GM23248 (cell line): ENCODE results near the gene CCNG1. TPM values are rescaled to one million over a fixed set of nuclear protein-coding genes. Genes with fewer than 3 reads are reported as not detected.
"Not testable (repeated sequence)": the region's sequence is repeated elsewhere in the genome, so short reads cannot be mapped to it uniquely, and the experiment has no call there.

Experiments used
- DNase-seq: peaks from one replicate; pipeline ENCODE4 v3.0.0-alpha.2; 2015
- H2AFZ ChIP-seq: fragments of 200-600 bp; sonication (generic); 2 replicates; pipeline ENCODE4 v1.6.1; 2016; ENCODE audit warnings: antibody characterized with exemption
- H3F3A ChIP-seq: fragments of 200-600 bp; sonication (generic); 2 replicates; pipeline ENCODE4 v1.6.1; 2016; ENCODE audit warnings: mild to moderate bottlenecking, antibody characterized with exemption, mixed run types; ENCODE audit not compliant: insufficient read depth
- H3K27ac ChIP-seq: fragments of 200-600 bp; sonication (generic); 2 replicates; pipeline ENCODE4 v1.5.1; 2016; ENCODE audit warnings: mild to moderate bottlenecking
- H3K27me3 ChIP-seq: fragments of 200-600 bp; sonication (generic); replicated peaks from 2 replicates; pipeline ENCODE4 v1.6.1; 2016; ENCODE audit warnings: mild to moderate bottlenecking; ENCODE audit not compliant: insufficient read depth
- H3K36me3 ChIP-seq: fragments of 200-600 bp; sonication (generic); 2 replicates; pipeline ENCODE4 v1.6.1; 2016; ENCODE audit warnings: low read depth, mild to moderate bottlenecking
- H3K4me1 ChIP-seq: fragments of 200-600 bp; sonication (generic); 2 replicates; pipeline ENCODE4 v1.6.1; 2016; ENCODE audit warnings: mild to moderate bottlenecking; ENCODE audit not compliant: insufficient read depth
- H3K4me2 ChIP-seq: fragments of 200-600 bp; sonication (generic); one replicate; pipeline ENCODE4 v1.6.1; 2016; ENCODE audit warnings: mild to moderate bottlenecking; ENCODE audit not compliant: unreplicated experiment
- H3K4me3 ChIP-seq: fragments of 200-600 bp; sonication (generic); 2 replicates; pipeline ENCODE4 v1.5.1; 2016; ENCODE audit warnings: mild to moderate bottlenecking
- H3K79me2 ChIP-seq: fragments of 200-600 bp; sonication (generic); 2 replicates; pipeline ENCODE4 v1.6.1; 2016; ENCODE audit warnings: mild to moderate bottlenecking; ENCODE audit not compliant: insufficient read depth
- H3K9ac ChIP-seq: fragments of 200-600 bp; sonication (generic); 2 replicates; pipeline ENCODE4 v1.6.1; 2016; ENCODE audit warnings: mild to moderate bottlenecking
- H3K9me2 ChIP-seq: fragments of 200-600 bp; sonication (generic); 2 replicates; pipeline ENCODE4 v1.6.1; 2016; ENCODE audit warnings: mixed run types, mild to moderate bottlenecking, moderate library complexity; ENCODE audit not compliant: insufficient read depth
- H3K9me3 ChIP-seq: fragments of 200-600 bp; sonication (generic); one replicate; pipeline ENCODE4 v1.6.1; 2017; ENCODE audit warnings: low read depth
- H4K20me1 ChIP-seq: fragments of 200-600 bp; sonication (generic); 2 replicates; pipeline ENCODE4 v1.6.0; 2016; ENCODE audit not compliant: insufficient read depth
- EZH2 ChIP-seq: fragments of 200-600 bp; sonication (generic); IDR thresholded peaks from 2 replicates; pipeline ENCODE4 v1.6.1; 2018; ENCODE audit warnings: antibody characterized with exemption, mild to moderate bottlenecking; ENCODE audit not compliant: insufficient read depth, poor library complexity, severe bottlenecking
- EZH2phosphoT487 ChIP-seq: fragments of 200-600 bp; sonication (generic); IDR thresholded peaks from 2 replicates; pipeline ENCODE4 v1.6.1; 2018; ENCODE audit warnings: antibody characterized with exemption, moderate library complexity, mild to moderate bottlenecking, low read depth; ENCODE audit not compliant: insufficient read depth
- WGBS, 2 experiments: methylation state at CpG; one replicate each; pipeline ENCODE4 v1.1.6; 2015 to 2017; ENCODE audit warnings: low lambda C conversion rate in 2 of 2, low coverage in 1 of 2; ENCODE audit errors: missing lambda C conversion rate in 2 of 2; 5-methylcytosine and 5-hydroxymethylcytosine counted together
- in situ Hi-C: fragments of 300-500 bp; cut with MboI; formaldehyde crosslinking; loops from 2 replicates; pipeline ENCODE4 v1.15.0; 2020
- polyA plus RNA-seq: library from polyadenylated mRNA; unstranded; fragments of >200 nt; fragmentation: Nextera tagmentation; extraction: Ambion mirVana; gene quantifications from 2 replicates; pipeline ENCODE4 v1.2.1, GENCODE V29; 2016
- total RNA-seq: library from RNA; depleted of rRNA; stranded (reverse); fragments of >200 nt; shearing (Covaris generic); gene quantifications from 2 replicates; pipeline ENCODE4 v1.2.3, GENCODE V29; 2014; rRNA removed

The CCNG1 gene, protein sequence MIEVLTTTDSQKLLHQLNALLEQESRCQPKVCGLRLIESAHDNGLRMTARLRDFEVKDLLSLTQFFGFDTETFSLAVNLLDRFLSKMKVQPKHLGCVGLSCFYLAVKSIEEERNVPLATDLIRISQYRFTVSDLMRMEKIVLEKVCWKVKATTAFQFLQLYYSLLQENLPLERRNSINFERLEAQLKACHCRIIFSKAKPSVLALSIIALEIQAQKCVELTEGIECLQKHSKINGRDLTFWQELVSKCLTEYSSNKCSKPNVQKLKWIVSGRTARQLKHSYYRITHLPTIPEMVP
- 166 and 179 TPM in 2 replicates for total RNA-seq
- 101 and 106 TPM in 2 replicates for polyA plus RNA-seq

DNA sequence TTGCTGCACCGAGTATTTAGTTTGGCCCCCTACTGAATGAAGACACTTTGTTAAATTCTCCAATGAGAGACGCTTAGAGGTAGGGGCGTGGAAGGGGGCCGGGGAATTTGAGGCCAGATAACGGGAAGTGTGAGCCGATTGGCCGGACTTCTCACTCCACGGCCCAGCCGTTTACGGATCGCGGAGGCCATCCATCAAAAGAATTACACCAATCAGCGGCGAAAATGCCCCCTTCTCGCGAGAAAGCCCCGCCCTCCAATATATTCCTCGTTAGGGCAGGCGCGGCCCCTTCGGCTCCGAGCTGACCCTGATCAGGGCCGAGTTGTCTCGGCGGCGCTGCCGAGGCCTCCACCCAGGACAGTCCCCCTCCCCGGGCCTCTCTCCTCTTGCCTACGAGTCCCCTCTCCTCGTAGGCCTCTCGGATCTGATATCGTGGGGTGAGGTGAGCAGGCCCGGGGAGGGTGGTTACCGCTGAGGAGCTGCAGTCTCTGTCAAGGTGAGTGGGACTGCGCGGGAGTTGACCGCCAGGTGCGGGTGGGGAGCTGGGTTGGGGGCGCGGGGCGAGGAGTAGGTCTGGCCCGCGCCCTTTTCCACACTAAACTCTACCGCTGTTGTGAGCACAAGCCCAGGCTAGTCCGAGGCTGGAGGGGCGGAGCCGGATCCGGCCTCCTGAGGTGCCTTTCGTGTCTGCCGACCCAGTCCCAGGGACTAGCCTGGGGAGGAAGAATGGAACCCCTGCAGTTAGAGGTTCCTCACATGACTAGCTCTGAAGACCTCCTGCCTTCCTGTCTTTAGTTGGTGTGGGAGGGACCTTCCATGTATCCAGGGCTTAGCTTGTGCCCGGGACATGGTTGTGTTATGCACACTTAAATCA lies at the start of gene CCNG1:
TSS of gene CCNG1 (plus strand) at position 287 of the 874 bp plus-strand sequence. CDS start 1,662 bp downstream, outside the sequence.
- DNase-seq: peak; percentile 98
- TF ChIP-seq EZH2: no peak
- TF ChIP-seq EZH2phosphoT487: no peak
- peaks cover 6% of the 10 kb centered on the region; the same call in 1 of the 2 replicates for H4K20me1 ChIP-seq
- in situ Hi-C loops: no loop called here
- H3F3A ChIP-seq: no peaks in the 10 kb centered on the region
- WGBS, 2 experiments: 1 to 3% methylated on average over 45 to 51 of the region's 51 CpGs
- H3K9ac ChIP-seq: peak within 1 kb of the TSS; percentile 98
- H3K4me2 ChIP-seq: peak within 1 kb of the TSS; percentile 93
- peaks cover 52% of the 10 kb centered on the region for H3K79me2 ChIP-seq
- H3K36me3 ChIP-seq: peaks cover 33% of the 10 kb centered on the region
- peak within 1 kb of the TSS; percentile 91 for H2AFZ ChIP-seq
- H3K9me3 ChIP-seq: no peaks in the 10 kb centered on the region
- peak within 1 kb of the TSS; percentile 78 for H3K27ac ChIP-seq
- no peaks in the 10 kb centered on the region for H3K9me2 ChIP-seq
- H3K27me3 ChIP-seq: no peaks in the 10 kb centered on the region
- peaks cover 29% of the 10 kb centered on the region for H3K4me1 ChIP-seq
- H3K4me3 ChIP-seq: peak within 1 kb of the TSS; percentile 98

- Histone ChIP-seq H3K4me1 (no peaks in the 10 kb centered on the region), H3K79me2 (no peaks in the 10 kb centered on the region), H3K9ac (no peak overlapping the region), H3K9me2 (no peaks in the 10 kb centered on the region), H3K36me3 (no peaks in the 10 kb centered on the region), H3K27me3 (no peaks in the 10 kb centered on the region), H4K20me1 (no peaks in the 10 kb centered on the region), H2AFZ (no peak overlapping the region), H3K4me2 (no peak overlapping the region), H3K27ac (no peak overlapping the region), H3F3A (no peaks in the 10 kb centered on the region), H3K4me3 (no peak overlapping the region), H3K9me3 (no peaks in the 10 kb centered on the region)
- TF ChIP-seq EZH2: no peak
- no peak for DNase-seq
- 77 to 85% methylated on average over 2 of the region's 2 CpGs for WGBS, 2 experiments
- in situ Hi-C loops: no loop called here
These were observed 41.6 kb upstream of the CCNG1 start for GRCh38 chr5:163395792-163396191.

DNA sequence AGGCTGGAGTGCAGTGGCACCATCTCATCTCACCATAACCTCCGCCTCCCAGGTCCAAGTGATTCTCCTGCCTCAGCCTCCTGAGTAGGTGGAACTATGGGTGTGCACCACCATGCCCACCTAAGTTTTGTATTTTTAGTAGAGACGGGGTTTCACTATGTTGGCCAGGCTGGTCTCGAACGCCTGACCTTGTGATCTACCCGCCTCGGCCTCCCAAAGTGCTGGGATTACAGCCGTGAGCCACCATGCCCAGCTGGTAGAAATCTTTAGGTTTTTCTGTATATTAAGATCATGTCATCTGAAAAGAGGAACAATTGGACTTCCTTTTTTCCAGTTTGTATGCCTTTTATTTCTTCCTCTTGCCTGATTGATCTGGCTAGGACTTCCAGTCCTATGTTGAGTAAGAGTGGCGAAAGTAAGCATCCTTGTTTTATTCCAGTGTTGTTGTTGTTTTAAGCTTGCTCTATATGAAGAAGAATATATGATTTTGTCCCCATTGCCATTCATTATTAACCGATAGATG lies 40.5 kb upstream of the CCNG1 start:
- H3K36me3 ChIP-seq, DNase-seq, H2AFZ ChIP-seq, H3K9me3 ChIP-seq, H4K20me1 ChIP-seq, H3K4me2 ChIP-seq, H3K27ac ChIP-seq, H3K27me3 ChIP-seq, H3K4me1 ChIP-seq, H3F3A ChIP-seq, H3K4me3 ChIP-seq, H3K9me2 ChIP-seq, H3K9ac ChIP-seq, H3K79me2 ChIP-seq, in situ Hi-C loops: not testable (repeated sequence)
- 53 to 56% methylated on average over 9 of the region's 9 CpGs for WGBS, 2 experiments

- no peaks in the 10 kb centered on the region for H3K4me1 ChIP-seq
- TF ChIP-seq EZH2phosphoT487 (no peak), EZH2 (no peak)
- no peak overlapping the region for H3K4me2 ChIP-seq
- no peak for DNase-seq
- H4K20me1 ChIP-seq: no peaks in the 10 kb centered on the region
- H3K9me2 ChIP-seq: no peaks in the 10 kb centered on the region
- H3K9ac ChIP-seq: no peak overlapping the region
- H3K4me3 ChIP-seq: no peak overlapping the region
- H2AFZ ChIP-seq: no peak overlapping the region
- no peaks in the 10 kb centered on the region for H3F3A ChIP-seq
- in situ Hi-C loops: no loop called here
- no peaks in the 10 kb centered on the region for H3K79me2 ChIP-seq
- H3K9me3 ChIP-seq: no peaks in the 10 kb centered on the region
- H3K27ac ChIP-seq: no peak overlapping the region
- H3K27me3 ChIP-seq: no peaks in the 10 kb centered on the region
- H3K36me3 ChIP-seq: no peaks in the 10 kb centered on the region
These were observed 40.0 kb upstream of the CCNG1 start for GRCh38 chr5:163397354-163397753.
